HEK293 (cell line): Measurements from ENCODE around the gene PPARD.

ENCODE experiments used
- CTCF ChIA-PET: fragments of 350-600 bp; formaldehyde crosslinking; extraction: SDS; loops from one replicate; lab custom pipeline; 2021; ENCODE audit warnings: antibody characterized with exemption; lab: Yijun Ruan, JAX
- POLR2A ChIA-PET: fragments of 300-600 bp; formaldehyde crosslinking; extraction: SDS; loops from one replicate; lab custom pipeline; 2020; ENCODE audit warnings: antibody characterized with exemption, inconsistent platforms; lab: Yijun Ruan, JAX
- H3K27ac ChIP-seq: fragments of 200-500 bp; sonication (Bioruptor generic); 2 replicates; pipeline ENCODE4 v1.5.1; 2014; ENCODE audit warnings: low read depth, low read length, control low read depth, inconsistent platforms; ENCODE audit errors: extremely low read depth
- H3K36me3 ChIP-seq, 2 experiments: fragments of 200-500 bp in 1 of 2; sonication (Bioruptor generic) in 1 of 2; 1 replicate in 1 of 2; 2 replicates in 1 of 2; pipeline ENCODE4 v1.5.1; 2014 to 2017; ENCODE audit warnings: inconsistent platforms in 2 of 2, low read length in 2 of 2; ENCODE audit not compliant: control insufficient read depth in 2 of 2, insufficient read depth in 1 of 2
- H3K4me1 ChIP-seq: fragments of 200-500 bp; sonication (Bioruptor generic); 2 replicates; pipeline ENCODE4 v1.5.1; 2014; ENCODE audit warnings: mild to moderate bottlenecking, low read length, inconsistent platforms; ENCODE audit not compliant: control insufficient read depth, insufficient read depth
- H3K4me3 ChIP-seq: 2 replicates; pipeline ENCODE4 v1.5.1; 2011; ENCODE audit warnings: low read depth, mild to moderate bottlenecking, control low read depth, low read length, moderate library complexity
- H3K9me3 ChIP-seq: fragments of 200-500 bp; sonication (Bioruptor generic); 2 replicates; pipeline ENCODE4 v1.5.1; 2014; ENCODE audit warnings: low read depth, low read length, inconsistent platforms; ENCODE audit not compliant: control insufficient read depth, insufficient read depth
- EGR2 ChIP-seq: fragments of 450-650 bp; formaldehyde crosslinking; IDR thresholded peaks from 2 replicates; pipeline ENCODE4 v1.5.1; 2016; ENCODE audit warnings: low read depth, missing biosample characterization, missing genetic modification characterization
- GLIS1 ChIP-seq: fragments of 450-650 bp; formaldehyde crosslinking; IDR thresholded peaks from 2 replicates; pipeline ENCODE4 v1.5.1; 2016; ENCODE audit warnings: missing biosample characterization, missing genetic modification characterization
- HOXD13 ChIP-seq: sonication (generic); formaldehyde crosslinking; IDR thresholded peaks from 2 replicates; pipeline ENCODE4 v1.8.0; 2022; ENCODE audit warnings: missing genetic modification reagents, borderline replicate concordance
- KLF17 ChIP-seq: fragments of 450-650 bp; formaldehyde crosslinking; IDR thresholded peaks from 2 replicates; pipeline ENCODE4 v1.5.1; 2016; ENCODE audit warnings: missing biosample characterization, missing genetic modification characterization
- PATZ1 ChIP-seq: fragments of 450-650 bp; formaldehyde crosslinking; IDR thresholded peaks from 2 replicates; pipeline ENCODE4 v1.5.1; 2016; ENCODE audit warnings: missing biosample characterization, missing genetic modification characterization
- PRDM1 ChIP-seq: fragments of 450-650 bp; formaldehyde crosslinking; IDR thresholded peaks from 2 replicates; pipeline ENCODE4; 2016; ENCODE audit warnings: missing biosample characterization, missing genetic modification characterization
- WT1 ChIP-seq: fragments of 450-650 bp; formaldehyde crosslinking; IDR thresholded peaks from 2 replicates; pipeline ENCODE4 v1.5.1; 2016; ENCODE audit warnings: missing biosample characterization, missing genetic modification characterization
- ZBTB17 ChIP-seq: fragments of 450-650 bp; formaldehyde crosslinking; IDR thresholded peaks from 2 replicates; pipeline ENCODE4 v1.5.1; 2016; ENCODE audit warnings: missing biosample characterization, missing genetic modification characterization
- ZBTB48 ChIP-seq: fragments of 450-650 bp; formaldehyde crosslinking; IDR thresholded peaks from 2 replicates; pipeline ENCODE4 v1.5.1; 2016; ENCODE audit warnings: missing biosample characterization, missing genetic modification characterization
- ZEB2 ChIP-seq: fragments of 450-650 bp; formaldehyde crosslinking; IDR thresholded peaks from 2 replicates; pipeline ENCODE4 v1.5.1; 2016; ENCODE audit warnings: missing biosample characterization, missing genetic modification characterization
- ZFHX2 ChIP-seq: fragments of 450-650 bp; formaldehyde crosslinking; conservative IDR thresholded peaks from 2 replicates; pipeline ENCODE4 v1.5.1; 2016; ENCODE audit warnings: missing biosample characterization, missing genetic modification characterization
- ZIC2 ChIP-seq: fragments of 450-650 bp; formaldehyde crosslinking; IDR thresholded peaks from 2 replicates; pipeline ENCODE4 v1.5.1; 2016; ENCODE audit warnings: missing biosample characterization, missing genetic modification characterization
- ZNF114 ChIP-seq: fragments of 450-650 bp; formaldehyde crosslinking; IDR thresholded peaks from 2 replicates; pipeline ENCODE4 v1.5.0; 2017; ENCODE audit warnings: missing biosample characterization, missing genetic modification characterization
- ZNF148 ChIP-seq: fragments of 450-650 bp; formaldehyde crosslinking; IDR thresholded peaks from 2 replicates; pipeline ENCODE4 v1.5.0; 2017; ENCODE audit warnings: missing biosample characterization, missing genetic modification characterization, borderline replicate concordance
- ZNF155 ChIP-seq: fragments of 450-650 bp; formaldehyde crosslinking; IDR thresholded peaks from 2 replicates; pipeline ENCODE4 v1.5.1; 2016; ENCODE audit warnings: missing biosample characterization, missing genetic modification characterization
- ZNF157 ChIP-seq: fragments of 450-650 bp; formaldehyde crosslinking; IDR thresholded peaks from 2 replicates; pipeline ENCODE4 v1.5.1; 2016; ENCODE audit warnings: missing biosample characterization, missing genetic modification characterization
- ZNF16 ChIP-seq: fragments of 450-650 bp; formaldehyde crosslinking; IDR thresholded peaks from 2 replicates; pipeline ENCODE4 v1.5.1; 2016; ENCODE audit warnings: low read depth, missing biosample characterization, missing genetic modification characterization
- ZNF324 ChIP-seq: fragments of 450-650 bp; formaldehyde crosslinking; IDR thresholded peaks from 2 replicates; pipeline ENCODE4 v1.5.1; 2016; ENCODE audit warnings: missing biosample characterization, missing genetic modification characterization
- ZNF398 ChIP-seq: fragments of 450-650 bp; formaldehyde crosslinking; IDR thresholded peaks from 2 replicates; pipeline ENCODE4 v1.5.1; 2017; ENCODE audit warnings: missing biosample characterization, missing genetic modification characterization
- ZNF514 ChIP-seq: fragments of 450-650 bp; formaldehyde crosslinking; IDR thresholded peaks from 2 replicates; pipeline ENCODE4 v1.5.1; 2016; ENCODE audit warnings: missing biosample characterization, missing genetic modification characterization
- ZNF555 ChIP-seq: fragments of 450-650 bp; formaldehyde crosslinking; conservative IDR thresholded peaks from 2 replicates; pipeline ENCODE4 v1.5.1; 2017; ENCODE audit warnings: missing biosample characterization, mild to moderate bottlenecking, missing genetic modification characterization, inconsistent platforms
- ZNF560 ChIP-seq: fragments of 450-650 bp; formaldehyde crosslinking; IDR thresholded peaks from 2 replicates; pipeline ENCODE4 v1.5.1; 2017; ENCODE audit warnings: missing biosample characterization, missing genetic modification characterization, borderline replicate concordance
- ZNF600 ChIP-seq: fragments of 450-650 bp; formaldehyde crosslinking; IDR thresholded peaks from 2 replicates; pipeline ENCODE4 v1.5.1; 2016; ENCODE audit warnings: missing biosample characterization, missing genetic modification characterization
- ZNF785 ChIP-seq: fragments of 450-650 bp; formaldehyde crosslinking; IDR thresholded peaks from 2 replicates; pipeline ENCODE4 v1.5.1; 2016; ENCODE audit warnings: missing biosample characterization, missing genetic modification characterization

PPARD gene

GRCh38 chr6:35471836-35472345, 129.5 kb downstream of the PPARD start:
- TF ChIP-seq ZNF560 (tag by site-specific recombination) (no peak), EGR2 (tag by site-specific recombination) (0 out of 2 replicates have a peak, but pooled peaks have one; percentile 55), ZNF157 (tag by site-specific recombination) (no peak), ZNF114 (no peak), ZNF148 (tag by site-specific recombination) (no peak), ZBTB17 (peak; percentile 24; the same call in 1 of the 2 replicates), WT1 (tag by site-specific recombination) (no peak), KLF17 (tag by site-specific recombination) (no peak), ZNF785 (tag by site-specific recombination) (no peak), GLIS1 (peak; percentile 62), ZNF324 (tag by site-specific recombination) (no peak), PRDM1 (tag by site-specific recombination) (peak; percentile 68; the same call in 1 of the 2 replicates), ZFHX2 (tag by site-specific recombination) (peak; percentile 49; the same call in 1 of the 2 replicates), ZNF16 (tag by site-specific recombination) (no peak), ZNF398 (tag by site-specific recombination) (no peak), ZNF555 (no peak)
- peak overlapping the region; percentile 11; the same call in 1 of the 2 replicates for H3K27ac ChIP-seq
- POLR2A ChIA-PET = interaction anchor here (0.6 to 9.5 kb wide), 12 partner anchors 13 to 269 kb away, joined by 3 to 198 read pairs (median 6); partner anchors contain the start of genes FANCE and TEAD3
- H3K4me3 ChIP-seq = no peak overlapping the region
- H3K9me3 ChIP-seq = no peaks in the 10 kb centered on the region
- CTCF ChIA-PET = interaction anchor here (0.6 to 2.0 kb wide), 10 partner anchors 10 to 265 kb away, joined by 3 to 8 read pairs (median 4); no protein-coding TSS in a partner anchor
- H3K36me3 ChIP-seq = peaks cover 9 to 75% of the 10 kb centered on the region in 2 experiments; a peak in 2 of 3 replicates
- H3K4me1 ChIP-seq = 0 out of 2 replicates have a peak, but pooled peaks cover 5% of the 10 kb centered on the region

- Histone ChIP-seq H3K36me3 (peaks cover 9 to 77% of the 10 kb centered on the region in 2 experiments; a peak in 2 of 3 replicates), H3K9me3 (no peaks in the 10 kb centered on the region), H3K4me3 (no peak overlapping the region), H3K27ac (peak overlapping the region; percentile 32; the same call in 1 of the 2 replicates), H3K4me1 (no peaks in the 10 kb centered on the region)
- POLR2A ChIA-PET = interaction anchor here (0.6 to 9.5 kb wide), 14 partner anchors 12 to 1059 kb away, joined by 3 to 198 read pairs (median 5); partner anchors contain the start of gene TEAD3
- CTCF ChIA-PET = interaction anchor here (1.0 to 2.0 kb wide), 3 partner anchors 9 to 180 kb away, joined by 3 to 5 read pairs (median 4); no protein-coding TSS in a partner anchor
- TF ChIP-seq ZNF514 (tag by site-specific recombination) (no peak), ZIC2 (tag by site-specific recombination) (peak; percentile 33; the same call in 1 of the 2 replicates), ZBTB48 (peak; percentile 50; the same call in 1 of the 2 replicates), ZEB2 (tag by site-specific recombination) (0 out of 2 replicates have a peak, but pooled peaks have one; percentile 1), ZNF398 (tag by site-specific recombination) (peak; percentile 48; the same call in 1 of the 2 replicates), GLIS1 (peak; percentile 88), HOXD13 (CRISPR knock-in tag) (no peak), ZNF600 (peak; percentile 43), ZNF155 (tag by site-specific recombination) (no peak), PATZ1 (tag by site-specific recombination) (peak; percentile 48)
These were observed 130.9 kb downstream of the PPARD start for GRCh38 chr6:35473075-35473849.
